Measurements from ENCODE around the gene RGS6. TPM values are rescaled to one million over a fixed set of nuclear protein-coding genes. Genes with fewer than 3 reads are reported as not detected.

RGS6 gene
- total RNA-seq, 1 donor from 2014 or later = 22.4 TPM

DNA sequence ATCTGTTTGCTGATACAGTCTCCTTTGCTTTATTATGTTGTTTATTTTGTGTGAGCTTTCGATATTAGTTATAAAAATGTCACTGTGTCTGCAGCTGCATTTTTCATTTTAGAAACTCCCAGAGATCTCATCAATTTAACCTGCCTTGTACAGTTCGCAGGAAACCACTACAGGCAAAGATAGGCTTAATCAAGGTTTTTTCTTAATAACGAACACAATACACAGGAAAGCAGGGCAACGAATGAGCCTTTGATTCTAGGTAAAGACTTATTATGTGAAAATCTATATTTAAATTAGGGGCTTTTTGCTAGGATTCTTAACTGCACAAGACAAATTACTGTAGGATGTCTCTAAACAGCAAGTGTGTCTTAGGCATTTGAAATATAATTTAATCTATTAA, 191.9 kb downstream of the RGS6 start:
- no peak for DNase-seq (ENCODE audit: low spot score)
- intact Hi-C loops (cut with DNase I) = no loop called here

DNA sequence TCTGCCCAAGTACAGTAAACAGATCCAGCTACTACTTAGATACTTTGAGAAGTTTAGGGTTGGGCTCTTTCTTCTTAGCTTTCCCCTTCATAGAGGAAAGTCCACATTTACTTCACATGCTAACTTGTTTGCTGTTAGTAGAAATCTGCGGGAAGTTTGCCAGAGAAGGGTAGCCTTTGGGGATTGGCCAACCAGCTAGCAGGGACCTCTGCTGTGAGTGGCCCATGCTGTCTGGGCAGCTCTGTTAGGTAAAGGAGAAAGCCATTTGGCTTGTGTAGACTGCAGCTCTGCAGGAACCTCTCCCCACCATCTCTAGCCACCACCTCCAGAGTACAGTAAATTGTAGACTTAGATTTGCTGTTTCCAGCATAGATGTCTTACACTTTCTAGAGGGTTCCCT, 193.9 kb downstream of the RGS6 start:
- intact Hi-C loops (cut with DNase I) = no loop called here
- DNase-seq (ENCODE audit: low spot score) = no peak

GRCh38 chr14:72126561-72126960, 194.3 kb downstream of the RGS6 start:
- intact Hi-C loops (cut with DNase I) = no loop called here
- DNase-seq (ENCODE audit: low spot score) = no peak

DNA sequence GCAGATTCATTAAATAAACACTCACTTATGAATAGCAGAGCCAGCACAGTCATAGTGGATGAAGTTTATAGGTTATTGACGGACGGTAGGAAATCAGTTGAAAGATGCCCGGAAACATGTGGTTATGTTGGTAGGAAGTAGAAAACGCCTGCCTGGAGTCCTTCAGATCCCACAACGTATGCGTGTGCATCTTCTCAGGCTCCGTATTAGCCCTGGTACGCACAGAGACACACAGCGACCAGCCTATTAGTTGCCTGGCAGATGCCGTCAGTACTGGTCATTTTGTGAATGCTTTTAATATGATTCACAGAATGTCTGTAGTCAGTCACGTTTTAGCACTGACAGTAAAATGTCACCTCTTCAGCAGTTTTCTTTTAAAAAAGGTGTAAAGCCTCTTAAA, 196.4 kb downstream of the RGS6 start:
- intact Hi-C loops (cut with DNase I) = no loop called here
- no peak for DNase-seq (ENCODE audit: low spot score)

DNA sequence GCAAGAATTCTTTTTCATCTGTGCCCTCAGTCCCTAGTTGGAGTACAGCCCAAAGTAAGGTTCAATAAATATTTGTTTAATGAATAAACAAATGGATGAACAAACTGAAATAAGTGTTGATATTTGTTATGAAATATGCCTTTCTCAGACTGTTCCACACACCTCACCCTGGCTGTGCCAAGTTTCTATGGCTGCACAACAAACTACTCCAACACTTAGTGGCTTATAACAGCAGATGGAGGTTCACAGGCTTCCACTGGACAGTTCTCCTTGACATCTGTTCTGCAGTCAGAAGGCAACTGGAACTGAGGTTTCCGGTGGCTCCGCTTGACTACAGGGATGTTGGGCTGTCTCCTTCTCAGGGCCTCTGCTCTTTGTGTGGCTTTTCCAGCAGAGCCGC, 197.1 kb downstream of the RGS6 start:
- intact Hi-C loops (cut with DNase I) = no loop called here
- no peak for DNase-seq (ENCODE audit: low spot score)

- no peak for DNase-seq (ENCODE audit: low spot score)
- intact Hi-C loops (cut with DNase I) = no loop called here
Measured at GRCh38 chr14:72141084-72141483, 208.9 kb downstream of the RGS6 start.

- no peak for DNase-seq (ENCODE audit: low spot score)
- intact Hi-C loops (cut with DNase I) = no loop called here
Measured at GRCh38 chr14:72142328-72142727, 210.1 kb downstream of the RGS6 start.

- intact Hi-C loops (cut with DNase I) = no loop called here
- no peak for DNase-seq (ENCODE audit: low spot score)
Measured at GRCh38 chr14:72146241-72146640, 214.0 kb downstream of the RGS6 start.

GRCh38 chr14:72154645-72155378, 222.6 kb downstream of the RGS6 start:
- no peak for DNase-seq (ENCODE audit: low spot score)
- intact Hi-C loops (cut with DNase I) = no loop called here

DNA sequence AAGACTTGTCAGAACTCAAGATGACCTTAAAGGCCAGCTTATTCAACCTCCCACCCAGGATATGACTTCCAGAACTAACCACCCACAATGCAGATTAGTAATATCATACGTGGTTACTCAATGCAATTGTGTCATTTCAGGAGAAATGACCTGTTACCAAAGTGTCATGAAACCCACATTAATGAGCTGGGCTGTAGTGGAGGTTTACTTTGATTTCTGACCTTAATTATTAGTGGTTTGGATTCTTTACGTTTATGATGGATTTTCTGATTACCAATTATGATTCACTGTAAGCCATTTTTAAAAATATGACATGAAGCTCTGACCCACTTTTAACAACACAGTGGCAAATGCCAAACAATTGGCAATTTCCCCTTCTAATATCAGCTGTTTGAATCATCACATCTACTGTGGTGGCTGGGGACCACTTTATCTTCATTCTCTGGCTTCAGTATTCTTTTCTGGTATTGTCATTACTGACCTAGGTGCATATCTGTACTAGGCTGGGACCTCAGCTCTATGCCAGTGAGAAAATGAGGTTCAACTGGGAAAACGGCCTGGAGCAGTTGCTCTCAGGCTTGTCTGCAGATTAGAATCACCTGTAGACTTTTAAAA, 223.3 kb downstream of the RGS6 start:
- intact Hi-C loops (cut with DNase I) = no loop called here
- DNase-seq (ENCODE audit: low spot score) = no peak

DNA sequence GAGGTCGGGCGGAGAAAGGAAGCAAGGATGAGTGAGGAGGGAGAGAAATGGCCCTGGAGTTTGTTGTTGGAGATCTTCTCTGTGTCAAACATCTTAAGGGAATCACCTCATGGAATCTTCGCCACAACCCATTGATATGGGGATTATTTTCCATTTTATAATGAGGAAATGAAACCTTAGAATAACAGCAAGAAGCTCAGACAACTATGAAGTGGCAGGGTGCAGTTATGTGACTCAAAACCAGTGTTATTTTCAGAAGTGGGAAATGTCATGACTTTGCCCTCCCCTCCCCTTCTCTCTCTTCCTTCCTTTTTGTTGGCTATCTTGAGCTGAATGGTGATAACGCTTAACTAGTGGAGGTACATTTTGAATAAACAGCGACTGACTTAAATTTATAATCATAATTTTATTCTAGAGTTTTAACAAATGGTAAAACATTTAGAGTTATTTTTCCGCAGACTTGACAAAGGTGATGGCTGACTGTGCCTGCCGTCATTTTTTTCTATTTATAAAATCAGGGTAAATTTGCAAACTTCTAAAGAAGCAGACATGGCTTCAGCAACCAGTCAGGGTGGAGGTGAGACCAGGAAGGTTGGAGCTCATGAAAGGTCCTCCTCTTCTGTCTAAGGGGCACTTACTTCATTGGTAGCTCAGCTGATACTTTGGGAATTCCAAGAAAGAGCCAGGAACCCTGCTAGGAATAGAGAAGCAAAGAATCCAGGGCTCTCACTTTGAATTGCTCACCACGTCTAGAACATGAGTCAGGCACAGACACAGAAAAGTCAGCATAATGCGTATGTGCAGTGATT, 232.4 kb downstream of the RGS6 start:
- no peak for DNase-seq (ENCODE audit: low spot score)
- intact Hi-C loops (cut with DNase I) = no loop called here

- intact Hi-C loops (cut with DNase I) = no loop called here
- no peak for DNase-seq (ENCODE audit: low spot score)
Measured at GRCh38 chr14:72165229-72165698, 233.0 kb downstream of the RGS6 start.

GRCh38 chr14:72169521-72169920, 237.3 kb downstream of the RGS6 start:
- intact Hi-C loops (cut with DNase I) = no loop called here
- DNase-seq (ENCODE audit: low spot score) = no peak

GRCh38 chr14:72172049-72172448, 239.8 kb downstream of the RGS6 start:
- intact Hi-C loops (cut with DNase I) = no loop called here

DNA sequence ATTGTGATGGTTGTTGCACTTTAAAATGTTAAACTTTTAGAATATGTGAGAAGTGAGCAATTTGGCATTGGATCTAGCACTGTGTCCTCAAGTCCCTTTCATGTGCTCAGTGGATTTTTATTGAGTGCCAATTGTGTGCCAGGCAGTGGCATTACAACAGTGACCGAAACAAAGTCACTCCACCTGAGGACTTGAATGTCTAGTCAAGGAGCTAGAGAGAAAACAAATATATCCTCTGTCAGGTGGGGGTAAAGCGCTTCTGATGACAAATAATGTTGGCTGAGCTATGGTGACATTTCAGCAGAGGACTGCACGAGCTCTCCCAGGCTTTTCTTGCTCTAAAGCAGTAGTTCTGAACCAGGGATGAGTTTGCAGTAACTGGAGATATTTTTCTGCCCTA, 240.4 kb downstream of the RGS6 start:
- intact Hi-C loops (cut with DNase I) = no loop called here
- no peak for DNase-seq (ENCODE audit: low spot score)

More at GRCh38 chr14:72172049-72172448, 239.8 kb downstream of the RGS6 start:
- no peak for DNase-seq (ENCODE audit: low spot score)

DNA sequence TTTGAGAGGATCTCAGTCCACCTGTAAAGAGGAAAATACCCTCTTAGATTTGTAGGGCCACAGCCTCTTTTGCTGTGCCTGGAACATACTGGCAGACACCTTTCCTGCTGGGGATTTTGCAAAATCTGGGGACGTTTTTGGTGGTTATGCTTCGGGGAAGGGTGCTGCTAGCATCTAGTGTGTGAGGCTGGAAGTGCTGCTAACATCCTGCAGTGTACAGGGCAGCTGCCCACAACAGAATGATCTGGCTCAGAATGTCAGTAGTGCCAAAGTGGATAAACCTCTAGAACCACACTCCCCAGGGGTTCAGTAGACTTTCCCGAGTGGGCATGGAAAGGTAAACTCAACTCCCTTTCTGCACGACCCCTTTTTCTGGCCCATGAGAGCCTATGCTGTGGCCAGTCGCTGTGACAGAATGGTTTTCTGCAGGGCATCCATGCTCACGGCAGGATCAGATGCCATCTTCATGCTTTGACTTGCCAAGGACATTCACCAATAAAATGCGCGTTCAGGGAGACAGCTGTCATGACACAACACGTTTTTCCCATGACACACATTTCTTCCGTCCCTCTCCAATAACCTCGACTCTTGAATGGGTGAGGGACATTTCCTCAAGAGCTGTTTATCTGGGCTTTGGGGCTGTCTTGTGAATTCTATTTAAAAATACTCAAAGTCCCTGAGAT, 240.9 kb downstream of the RGS6 start:
- intact Hi-C loops (cut with DNase I) = no loop called here
- DNase-seq (ENCODE audit: low spot score) = no peak

DNA sequence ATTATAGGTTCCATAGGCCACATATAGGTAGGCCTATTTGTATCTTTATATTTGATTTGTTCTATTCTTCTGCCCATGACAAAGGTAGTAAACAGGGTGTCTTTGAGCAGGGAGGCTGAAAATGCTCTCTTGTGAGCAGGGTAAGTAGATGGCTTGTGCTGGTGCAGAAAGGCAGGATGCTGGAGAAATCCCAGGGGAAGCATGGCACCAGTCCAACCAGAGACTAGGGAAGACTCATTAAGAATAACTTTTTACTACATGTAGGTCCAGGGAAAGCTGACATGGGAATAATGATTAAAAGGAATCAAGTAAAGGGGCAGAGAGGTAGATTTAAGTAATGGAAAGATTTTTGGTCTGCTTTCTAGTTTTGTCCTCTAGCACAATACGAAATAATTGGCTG, 245.0 kb downstream of the RGS6 start:
- no peak for DNase-seq (ENCODE audit: low spot score)
- intact Hi-C loops (cut with DNase I) = no loop called here

DNA sequence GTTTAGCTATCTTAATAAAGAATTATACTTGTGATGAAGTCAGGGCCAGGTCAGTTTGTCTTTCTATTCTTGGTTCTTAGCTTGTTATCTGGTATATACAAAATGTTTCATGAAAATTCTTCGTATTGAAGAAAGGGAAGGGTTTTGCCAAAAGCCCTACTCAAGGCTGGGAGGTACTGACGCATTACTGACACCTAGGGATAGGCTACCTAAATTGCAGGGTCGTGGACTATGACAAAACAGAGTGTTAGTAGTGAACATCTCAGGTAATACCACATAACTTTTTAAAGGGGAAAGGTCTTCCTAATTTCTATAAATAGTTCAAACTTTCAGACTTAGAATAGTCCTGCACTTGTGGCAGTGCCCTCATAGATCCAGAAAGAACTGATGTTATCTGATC, 246.3 kb downstream of the RGS6 start:
- intact Hi-C loops (cut with DNase I) = no loop called here
- DNase-seq (ENCODE audit: low spot score) = no peak

- intact Hi-C loops (cut with DNase I) = no loop called here
- DNase-seq (ENCODE audit: low spot score) = no peak
Measured at GRCh38 chr14:72182708-72183432, 250.6 kb downstream of the RGS6 start.
